PC-3 (cell line): ENCODE measurements around the gene HAPLN3. TPM values are rescaled to one million over a fixed set of nuclear protein-coding genes. Genes with fewer than 3 reads are reported as not detected.

Source experiments
- ATAC-seq: fragments of 200-7000 bp; cut with Tn5 transposase; 2 replicates; pipeline ENCODE4 v1.9.1; 2020; ENCODE audit warnings: mild to moderate bottlenecking, moderate library complexity
- BruUV-seq: library from RNA; stranded (reverse); fragments of 400-500 nt; replicated peaks from 2 replicates; lab custom pipeline; 2021; lab: Mats Ljungman, UMichigan
- CTCF ChIA-PET: fragments of 300-600 bp; sonication (Branson Sonifier 250); formaldehyde crosslinking; loops from one replicate; lab custom pipeline; 2022; ENCODE audit warnings: antibody characterized with exemption; lab: Charles Lee
- POLR2A ChIA-PET: fragments of 300-600 bp; sonication (Branson Sonifier 250); formaldehyde crosslinking; loops from one replicate; lab custom pipeline; 2022; ENCODE audit warnings: antibody characterized with exemption; ENCODE audit not compliant: unreplicated experiment; lab: Charles Lee
- DNase-seq: peaks from one replicate; pipeline ENCODE4 v3.0.0-alpha.2; 2015
- H2AFZ ChIP-seq: fragments of 300-600 bp; sonication (generic); 2 replicates; pipeline ENCODE4 v1.6.0; 2016; ENCODE audit warnings: antibody characterized with exemption, low read length
- H3F3A ChIP-seq: fragments of 300-600 bp; sonication (generic); one replicate; pipeline ENCODE4 v1.6.0; 2017; ENCODE audit warnings: antibody characterized with exemption, low read length, control low read depth, mild to moderate bottlenecking; ENCODE audit not compliant: unreplicated experiment
- H3K27ac ChIP-seq: fragments of 300-600 bp; sonication (generic); 2 replicates; pipeline ENCODE4 v1.5.1; 2016; ENCODE audit warnings: mild to moderate bottlenecking, low read length
- H3K27me3 ChIP-seq: fragments of 300-600 bp; sonication (generic); 2 replicates; pipeline ENCODE4 v1.6.1; 2016; ENCODE audit warnings: low read length, mixed read lengths
- H3K36me3 ChIP-seq: fragments of 300-600 bp; sonication (generic); 2 replicates; pipeline ENCODE4 v1.6.1; 2016; ENCODE audit warnings: low read depth, mixed run types, low read length, mixed read lengths
- H3K4me1 ChIP-seq: fragments of 300-600 bp; sonication (generic); 2 replicates; pipeline ENCODE4 v1.5.1; 2016; ENCODE audit warnings: low read length; ENCODE audit not compliant: insufficient read depth
- H3K4me2 ChIP-seq: fragments of 300-600 bp; sonication (generic); 2 replicates; pipeline ENCODE4 v1.6.0; 2016; ENCODE audit warnings: low read length
- H3K4me3 ChIP-seq: fragments of 300-600 bp; sonication (generic); 2 replicates; pipeline ENCODE4 v1.5.1; 2016; ENCODE audit warnings: mild to moderate bottlenecking, low read length, mixed read lengths
- H3K79me2 ChIP-seq: fragments of 300-600 bp; sonication (generic); 2 replicates; pipeline ENCODE4 v1.6.1; 2017; ENCODE audit warnings: low read length, mixed read lengths
- H3K9ac ChIP-seq: fragments of 300-600 bp; sonication (generic); 2 replicates; pipeline ENCODE4 v1.6.0; 2016; ENCODE audit warnings: mild to moderate bottlenecking, low read length
- H3K9me2 ChIP-seq: fragments of 300-600 bp; sonication (generic); replicated peaks from 2 replicates; pipeline ENCODE4 v1.6.1; 2016; ENCODE audit warnings: mixed run types, low read length, mixed read lengths
- H3K9me3 ChIP-seq: fragments of 300-600 bp; sonication (generic); 2 replicates; pipeline ENCODE4 v1.6.1; 2016; ENCODE audit warnings: low read length, mixed read lengths
- H4K20me1 ChIP-seq: fragments of 300-600 bp; sonication (generic); 2 replicates; pipeline ENCODE4 v1.6.1; 2016; ENCODE audit warnings: low read length, mixed read lengths
- EZH2 ChIP-seq: fragments of 300-600 bp; sonication (generic); IDR thresholded peaks from one replicate; pipeline ENCODE4 v1.6.1; 2017; ENCODE audit warnings: antibody characterized with exemption, mild to moderate bottlenecking, low read length; ENCODE audit not compliant: unreplicated experiment
- EZH2phosphoT487 ChIP-seq: fragments of 300-600 bp; sonication (generic); IDR thresholded peaks from 2 replicates; pipeline ENCODE4 v1.6.1; 2018; ENCODE audit warnings: mild to moderate bottlenecking, antibody characterized with exemption, low read length, borderline replicate concordance
- intact Hi-C: fragments of 100-400 bp; cut with micrococcal nuclease; formaldehyde crosslinking; loops from 2 replicates; pipeline ENCODE4 v1.9.0; 2023
- total RNA-seq: library from RNA; depleted of rRNA; stranded (reverse); fragments of >200 nt; gene quantifications from 2 replicates; pipeline ENCODE4 v1.2.3, GENCODE V29; 2014
- TF ChIP-seq, protein P1 (sequence below): fragments of 300-600 bp; sonication (generic); conservative IDR thresholded peaks from 2 replicates; pipeline ENCODE4 v1.5.1; 2017; ENCODE audit warnings: antibody characterized with exemption, low read depth, mild to moderate bottlenecking, low read length

Gene HAPLN3
- total RNA-seq, 1 experiment from 2014 or later, result 1.1 TPM

DNA sequence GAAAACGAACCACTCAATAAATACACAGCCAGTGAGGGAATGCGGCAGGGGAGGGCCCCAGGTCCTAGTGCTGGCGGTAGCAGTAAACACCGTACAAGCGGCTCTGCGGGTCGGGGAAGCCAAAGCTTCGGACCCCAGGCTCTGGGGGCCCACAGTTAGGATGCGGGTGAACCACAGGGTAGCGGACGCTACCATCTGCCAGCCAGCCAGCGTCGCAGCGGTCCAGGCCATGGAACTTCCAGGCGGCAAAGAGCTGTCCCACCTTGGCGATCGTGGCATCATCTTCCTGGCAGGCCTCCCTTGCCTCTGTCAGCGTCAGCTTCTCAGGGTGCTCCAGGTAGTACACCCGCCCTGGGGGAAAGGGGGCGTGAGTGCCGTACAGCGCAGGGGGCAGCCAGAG, 17.4 kb downstream of the HAPLN3 start:
- Histone ChIP-seq H3K27me3 (0 out of 2 replicates have a peak, but pooled peaks cover 11% of the 10 kb centered on the region), H3K4me1 (peaks cover 6% of the 10 kb centered on the region; the same call in 1 of the 2 replicates), H3K4me3 (no peak overlapping the region), H3K9me2 (no peaks in the 10 kb centered on the region), H4K20me1 (no peaks in the 10 kb centered on the region), H3K79me2 (no peaks in the 10 kb centered on the region), H3K27ac (no peak overlapping the region), H2AFZ (no peak overlapping the region), H3K4me2 (no peak overlapping the region), H3K36me3 (no peaks in the 10 kb centered on the region), H3K9me3 (no peaks in the 10 kb centered on the region), H3F3A (no peaks in the 10 kb centered on the region), H3K9ac (no peak overlapping the region)
- POLR2A ChIA-PET, result no interaction called here
- DNase-seq, result no peak
- CTCF ChIA-PET, result no interaction called here
- intact Hi-C loops, result no loop called here
- TF ChIP-seq, protein P1, sequence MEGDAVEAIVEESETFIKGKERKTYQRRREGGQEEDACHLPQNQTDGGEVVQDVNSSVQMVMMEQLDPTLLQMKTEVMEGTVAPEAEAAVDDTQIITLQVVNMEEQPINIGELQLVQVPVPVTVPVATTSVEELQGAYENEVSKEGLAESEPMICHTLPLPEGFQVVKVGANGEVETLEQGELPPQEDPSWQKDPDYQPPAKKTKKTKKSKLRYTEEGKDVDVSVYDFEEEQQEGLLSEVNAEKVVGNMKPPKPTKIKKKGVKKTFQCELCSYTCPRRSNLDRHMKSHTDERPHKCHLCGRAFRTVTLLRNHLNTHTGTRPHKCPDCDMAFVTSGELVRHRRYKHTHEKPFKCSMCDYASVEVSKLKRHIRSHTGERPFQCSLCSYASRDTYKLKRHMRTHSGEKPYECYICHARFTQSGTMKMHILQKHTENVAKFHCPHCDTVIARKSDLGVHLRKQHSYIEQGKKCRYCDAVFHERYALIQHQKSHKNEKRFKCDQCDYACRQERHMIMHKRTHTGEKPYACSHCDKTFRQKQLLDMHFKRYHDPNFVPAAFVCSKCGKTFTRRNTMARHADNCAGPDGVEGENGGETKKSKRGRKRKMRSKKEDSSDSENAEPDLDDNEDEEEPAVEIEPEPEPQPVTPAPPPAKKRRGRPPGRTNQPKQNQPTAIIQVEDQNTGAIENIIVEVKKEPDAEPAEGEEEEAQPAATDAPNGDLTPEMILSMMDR, result no peak
- TF ChIP-seq EZH2 (no peak), EZH2phosphoT487 (no peak)
- ATAC-seq, result no peak
- BruUV-seq, result no TSS peak

- POLR2A ChIA-PET, result no interaction called here
- Histone ChIP-seq H3K9me3 (no peaks in the 10 kb centered on the region), H3K4me2 (no peak overlapping the region), H3K36me3 (no peaks in the 10 kb centered on the region), H3F3A (no peaks in the 10 kb centered on the region), H3K9me2 (no peaks in the 10 kb centered on the region), H3K9ac (no peak overlapping the region), H3K4me1 (peaks cover 4% of the 10 kb centered on the region; the same call in 1 of the 2 replicates), H2AFZ (no peak overlapping the region), H3K4me3 (no peak overlapping the region), H3K79me2 (no peaks in the 10 kb centered on the region), H3K27me3 (0 out of 2 replicates have a peak, but pooled peaks cover 16% of the 10 kb centered on the region), H4K20me1 (no peaks in the 10 kb centered on the region), H3K27ac (no peak overlapping the region)
- CTCF ChIA-PET, result no interaction called here
- intact Hi-C loops, result no loop called here
- no peak for ATAC-seq
- no peak for DNase-seq
- TF ChIP-seq, protein P1, result no peak
- no peak for TF ChIP-seq EZH2phosphoT487
- no TSS peak for BruUV-seq
Observed at GRCh38 chr15:88877415-88877814, 17.9 kb downstream of the HAPLN3 start.

GRCh38 chr15:88876573-88876972, 18.8 kb downstream of the HAPLN3 start:
- Histone ChIP-seq H3K27me3 (peaks cover 21% of the 10 kb centered on the region; the same call in 1 of the 2 replicates), H3K27ac (no peak overlapping the region), H3K9me2 (no peaks in the 10 kb centered on the region), H3K79me2 (no peaks in the 10 kb centered on the region), H3K4me1 (peaks cover 4% of the 10 kb centered on the region; the same call in 1 of the 2 replicates), H3K9ac (no peak overlapping the region), H3K9me3 (no peaks in the 10 kb centered on the region), H3K36me3 (no peaks in the 10 kb centered on the region), H3F3A (no peaks in the 10 kb centered on the region), H2AFZ (no peak overlapping the region), H3K4me3 (no peak overlapping the region), H4K20me1 (no peaks in the 10 kb centered on the region), H3K4me2 (no peak overlapping the region)
- ATAC-seq (no peak), DNase-seq (no peak)
- POLR2A ChIA-PET, result no interaction called here
- no TSS peak for BruUV-seq
- TF ChIP-seq EZH2 (no peak), EZH2phosphoT487 (no peak)
- TF ChIP-seq, protein P1, result no peak
- intact Hi-C loops, result no loop called here
- CTCF ChIA-PET, result no interaction called here
